Duodenal mucosa (tissue), 2 donors: Measurements from ENCODE around the gene EOMES.

Experiments
- H3K27ac ChIP-seq: one replicate; pipeline ENCODE4 v1.7.0; 2013; ENCODE audit warnings: low read depth, low read length
- H3K27me3 ChIP-seq, 2 donors: one replicate each; pipeline ENCODE4 v1.7.0; 2013; ENCODE audit warnings: low read length in 2 of 2, control low read depth in 1 of 2; ENCODE audit not compliant: insufficient read depth in 2 of 2, control insufficient read depth in 1 of 2
- H3K36me3 ChIP-seq, 2 donors: one replicate each; pipeline ENCODE4 v1.7.0; 2013; ENCODE audit warnings: low read length in 2 of 2, control low read depth in 1 of 2; ENCODE audit not compliant: insufficient read depth in 2 of 2, control insufficient read depth in 1 of 2
- H3K4me1 ChIP-seq, 2 donors: one replicate each; pipeline ENCODE4 v1.7.0; 2013; ENCODE audit warnings: low read length in 2 of 2, control low read depth in 1 of 2; ENCODE audit not compliant: insufficient read depth in 2 of 2, control insufficient read depth in 1 of 2
- H3K4me3 ChIP-seq, 2 donors: one replicate each; pipeline ENCODE4 v1.7.0; 2013; ENCODE audit warnings: low read length in 2 of 2, low read depth in 1 of 2
- H3K9ac ChIP-seq, 2 donors: one replicate each; pipeline ENCODE4 v1.7.0; 2013; ENCODE audit warnings: low read length in 2 of 2, low read depth in 1 of 2
- H3K9me3 ChIP-seq, 2 donors: one replicate each; pipeline ENCODE4 v1.7.0; 2013; ENCODE audit warnings: low read length in 2 of 2, control low read depth in 1 of 2; ENCODE audit not compliant: control insufficient read depth in 1 of 2

EOMES gene

GRCh38 chr3:27684302-27684701, 37.8 kb downstream of the EOMES start:
- Histone ChIP-seq H3K9ac (no peak overlapping the region), H3K36me3 (no peaks in the 10 kb centered on the region), H3K4me1 (peaks cover 5 to 7% of the 10 kb centered on the region in 2 donors), H3K9me3 (no peaks in the 10 kb centered on the region), H3K4me3 (no peak overlapping the region), H3K27me3 (no peaks in the 10 kb centered on the region), H3K27ac (no peak overlapping the region)

- H3K4me3 ChIP-seq, result peak overlapping the region in 1 of 2 donors; percentile 8
- no peak overlapping the region for H3K9ac ChIP-seq
- no peaks in the 10 kb centered on the region for H3K36me3 ChIP-seq
- H3K27me3 ChIP-seq, result no peaks in the 10 kb centered on the region
- peaks cover 5 to 7% of the 10 kb centered on the region in 2 donors for H3K4me1 ChIP-seq
- no peak overlapping the region for H3K27ac ChIP-seq
- H3K9me3 ChIP-seq, result no peaks in the 10 kb centered on the region
These were observed 40.8 kb downstream of the EOMES start for GRCh38 chr3:27681249-27681748.

GRCh38 chr3:27680517-27681246, 41.4 kb downstream of the EOMES start:
- Histone ChIP-seq H3K36me3 (no peaks in the 10 kb centered on the region), H3K4me3 (no peak overlapping the region), H3K27me3 (no peaks in the 10 kb centered on the region), H3K27ac (no peak overlapping the region), H3K4me1 (peaks cover 7 to 8% of the 10 kb centered on the region in 2 donors), H3K9me3 (no peaks in the 10 kb centered on the region), H3K9ac (peak overlapping the region in 1 of 2 donors; percentile 22)

GRCh38 chr3:27679691-27680090, 42.4 kb downstream of the EOMES start:
- Histone ChIP-seq H3K27ac (no peak overlapping the region), H3K4me3 (no peak overlapping the region), H3K27me3 (no peaks in the 10 kb centered on the region), H3K9me3 (no peaks in the 10 kb centered on the region), H3K9ac (no peak overlapping the region), H3K36me3 (no peaks in the 10 kb centered on the region), H3K4me1 (peaks cover 7 to 14% of the 10 kb centered on the region in 2 donors)

DNA sequence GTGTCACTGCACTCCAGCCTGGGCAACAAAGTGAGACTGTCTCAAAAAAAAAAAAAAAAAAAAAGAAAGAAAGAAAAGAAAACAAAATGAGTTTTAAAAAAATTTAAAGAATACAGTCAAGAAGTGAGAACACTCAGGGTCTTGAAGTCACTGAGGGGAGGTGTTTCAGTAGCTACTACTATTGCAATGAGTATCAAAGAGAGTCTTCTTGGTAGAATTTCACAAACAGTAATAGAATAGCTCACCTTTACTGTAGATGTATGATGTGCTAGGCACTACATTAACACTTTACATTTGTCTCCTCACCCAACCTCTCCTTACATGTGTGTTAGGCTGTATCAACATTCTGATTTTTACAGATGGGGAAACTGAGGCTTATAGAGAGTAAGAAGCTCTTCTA, 43.9 kb downstream of the EOMES start:
- Histone ChIP-seq H3K9me3 (no peaks in the 10 kb centered on the region), H3K27me3 (no peaks in the 10 kb centered on the region), H3K9ac (no peak overlapping the region), H3K36me3 (no peaks in the 10 kb centered on the region), H3K27ac (no peak overlapping the region), H3K4me3 (no peak overlapping the region), H3K4me1 (peaks cover 7 to 14% of the 10 kb centered on the region in 2 donors)

DNA sequence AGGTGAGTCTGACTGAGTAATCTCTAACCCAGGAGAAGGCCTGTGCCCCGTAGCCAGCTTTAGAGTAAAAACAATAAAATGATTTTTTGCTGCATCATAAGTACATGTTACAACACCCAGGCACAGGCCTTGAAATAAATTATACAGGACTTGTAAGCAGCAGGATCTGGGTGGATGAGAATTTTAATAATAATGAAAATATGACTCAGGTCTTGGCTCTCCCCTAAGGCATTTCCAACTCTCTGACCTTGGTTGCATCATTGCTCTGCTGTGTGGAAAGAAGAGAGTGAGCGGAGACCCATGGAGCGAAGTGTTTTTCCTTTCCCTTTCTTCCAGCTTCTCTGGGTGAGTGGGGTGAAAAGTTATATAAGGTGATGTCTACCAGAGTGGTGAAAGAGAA, 44.6 kb downstream of the EOMES start:
- no peaks in the 10 kb centered on the region for H3K27me3 ChIP-seq
- H3K36me3 ChIP-seq, result no peaks in the 10 kb centered on the region
- no peak overlapping the region for H3K9ac ChIP-seq
- no peak overlapping the region for H3K27ac ChIP-seq
- no peaks in the 10 kb centered on the region for H3K9me3 ChIP-seq
- H3K4me3 ChIP-seq, result no peak overlapping the region
- H3K4me1 ChIP-seq, result peaks cover 7 to 14% of the 10 kb centered on the region in 2 donors

DNA sequence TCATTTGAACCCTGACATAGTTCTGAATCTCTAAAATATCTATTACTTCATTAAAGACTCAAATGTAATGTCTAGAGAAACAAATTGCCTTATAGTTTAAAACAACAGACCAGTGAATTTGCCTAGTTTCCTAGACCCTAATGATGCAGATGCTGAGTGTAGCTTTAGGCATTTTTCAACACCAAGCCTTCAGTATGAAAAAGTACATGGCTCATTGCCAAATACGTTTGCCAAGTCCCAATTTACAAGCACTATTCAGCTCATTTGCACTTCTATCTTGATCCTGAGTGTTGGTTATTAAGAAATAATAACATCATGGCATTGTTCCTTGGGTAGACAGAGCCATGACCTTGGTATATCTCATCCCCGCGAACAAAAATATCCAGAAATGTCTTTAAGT, 46.8 kb downstream of the EOMES start:
- H3K36me3 ChIP-seq, result no peaks in the 10 kb centered on the region

GRCh38 chr3:27673701-27674100, 48.4 kb downstream of the EOMES start:
- H3K27ac ChIP-seq, result no peak overlapping the region
- H3K9me3 ChIP-seq, result no peaks in the 10 kb centered on the region
- peaks cover 0 to 9% of the 10 kb centered on the region in 2 donors for H3K4me1 ChIP-seq
- no peak overlapping the region for H3K4me3 ChIP-seq
- no peak overlapping the region for H3K9ac ChIP-seq
- H3K27me3 ChIP-seq, result no peaks in the 10 kb centered on the region
- no peaks in the 10 kb centered on the region for H3K36me3 ChIP-seq

More for the DNA sequence above, 46.8 kb downstream of the EOMES start:
- no peaks in the 10 kb centered on the region for H3K9me3 ChIP-seq
- H3K9ac ChIP-seq, result no peak overlapping the region
- H3K27me3 ChIP-seq, result no peaks in the 10 kb centered on the region
- no peak overlapping the region for H3K4me3 ChIP-seq
- H3K27ac ChIP-seq, result no peak overlapping the region
- peaks cover 0 to 9% of the 10 kb centered on the region in 2 donors for H3K4me1 ChIP-seq

GRCh38 chr3:27671101-27671500, 51.0 kb downstream of the EOMES start:
- Histone ChIP-seq H3K4me3 (no peak overlapping the region), H3K36me3 (no peaks in the 10 kb centered on the region), H3K4me1 (peaks cover 6 to 16% of the 10 kb centered on the region in 2 donors)

GRCh38 chr3:27670619-27671018, 51.5 kb downstream of the EOMES start:
- H3K36me3 ChIP-seq, result no peaks in the 10 kb centered on the region
- no peak overlapping the region for H3K9ac ChIP-seq
- no peaks in the 10 kb centered on the region for H3K9me3 ChIP-seq
- no peak overlapping the region for H3K4me3 ChIP-seq
- no peak overlapping the region for H3K27ac ChIP-seq
- no peaks in the 10 kb centered on the region for H3K27me3 ChIP-seq
- H3K4me1 ChIP-seq, result peaks cover 6 to 12% of the 10 kb centered on the region in 2 donors

More at GRCh38 chr3:27671101-27671500, 51.0 kb downstream of the EOMES start:
- Histone ChIP-seq H3K27ac (no peak overlapping the region), H3K27me3 (no peaks in the 10 kb centered on the region), H3K9ac (no peak overlapping the region), H3K9me3 (no peaks in the 10 kb centered on the region)
